Naive B cell (primary cell): ENCODE results near the gene LUZP2. TPM values are rescaled to one million over a fixed set of nuclear protein-coding genes. Genes with fewer than 3 reads are reported as not detected.
A peak's percentile ranks its signal among the peaks of the same experiment; 100 is the strongest.

Experiments used
- ATAC-seq, 2 donors: fragments of 150-1000 bp; cut with Tn5 transposase; 2 replicates each; pipeline ENCODE4 v1.10.0; 2021; ENCODE audit warnings: low read depth in 2 of 2, mild to moderate bottlenecking in 2 of 2, moderate library complexity in 2 of 2
- DNase-seq: peaks from one replicate; pipeline ENCODE4 v3.0.0; 2022
- H3K27ac Mint-ChIP-seq, 6 donors: one replicate each; pipeline ENCODE4 v1.8.0; 2020 to 2022; ENCODE audit warnings: mild to moderate bottlenecking in 6 of 6, mixed read lengths in 6 of 6, moderate library complexity in 5 of 6, inconsistent platforms in 2 of 6
- H3K27me3 Mint-ChIP-seq, 3 donors: one replicate each; pipeline ENCODE4 v1.8.0; 2021 to 2022; ENCODE audit warnings: mixed read lengths in 3 of 3, mild to moderate bottlenecking in 1 of 3
- H3K36me3 Mint-ChIP-seq, 2 donors: one replicate each; pipeline ENCODE4 v1.8.0; 2020 to 2022; ENCODE audit warnings: mixed read lengths in 2 of 2, inconsistent platforms in 1 of 2, mild to moderate bottlenecking in 1 of 2
- H3K4me1 Mint-ChIP-seq, 3 donors: one replicate each; pipeline ENCODE4 v1.8.0; 2020 to 2022; ENCODE audit warnings: mixed read lengths in 3 of 3, inconsistent platforms in 1 of 3, mild to moderate bottlenecking in 1 of 3, moderate library complexity in 1 of 3
- H3K4me3 Mint-ChIP-seq, 8 donors: one replicate each; pipeline ENCODE4 v1.8.0; 2020 to 2022; ENCODE audit warnings: mild to moderate bottlenecking in 8 of 8, mixed read lengths in 8 of 8, moderate library complexity in 8 of 8, inconsistent platforms in 2 of 8
- H3K9me3 Mint-ChIP-seq, 7 donors: one replicate each; pipeline ENCODE4 v1.8.0; 2020 to 2022; ENCODE audit warnings: mixed read lengths in 7 of 7, mild to moderate bottlenecking in 5 of 7, inconsistent platforms in 2 of 7, moderate library complexity in 1 of 7
- polyA plus RNA-seq, 6 donors: library from polyadenylated mRNA; unstranded; fragments of 300-500 nt; fragmentation: Illumina TruSeq; gene quantifications; one replicate each; pipeline ENCODE4 v1.2.3, GENCODE V29; 2021; ENCODE audit warnings: low read depth in 6 of 6

The LUZP2 gene
- polyA plus RNA-seq, 6 donors from 2014 or later: not detected

DNA sequence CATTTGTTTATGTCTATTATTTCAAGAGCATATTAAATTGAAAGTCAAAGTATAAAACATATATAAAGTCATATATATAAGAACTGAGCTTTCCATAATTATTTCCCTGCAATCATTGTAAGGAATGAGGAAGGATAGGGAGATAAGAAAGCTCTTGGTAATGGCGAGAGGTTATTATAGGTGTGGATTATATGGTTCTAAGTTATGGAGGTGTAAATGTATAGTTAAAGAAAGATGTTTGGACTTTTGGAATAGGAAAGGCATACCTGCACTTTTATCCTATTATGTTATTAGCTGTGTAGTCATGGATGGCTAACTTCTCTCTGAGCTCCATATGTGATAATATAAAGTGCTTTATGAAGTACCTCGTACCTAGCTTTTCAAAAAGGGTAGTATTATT, 127.6 kb downstream of the LUZP2 start:
- Mint-ChIP-seq H3K4me1 (no peaks in the 10 kb centered on the region), H3K27me3 (no peaks in the 10 kb centered on the region), H3K36me3 (no peaks in the 10 kb centered on the region), H3K4me3 (no peak overlapping the region), H3K9me3 (no peaks in the 10 kb centered on the region), H3K27ac (no peak overlapping the region)
- ATAC-seq (no peak), DNase-seq (no peak)

DNA sequence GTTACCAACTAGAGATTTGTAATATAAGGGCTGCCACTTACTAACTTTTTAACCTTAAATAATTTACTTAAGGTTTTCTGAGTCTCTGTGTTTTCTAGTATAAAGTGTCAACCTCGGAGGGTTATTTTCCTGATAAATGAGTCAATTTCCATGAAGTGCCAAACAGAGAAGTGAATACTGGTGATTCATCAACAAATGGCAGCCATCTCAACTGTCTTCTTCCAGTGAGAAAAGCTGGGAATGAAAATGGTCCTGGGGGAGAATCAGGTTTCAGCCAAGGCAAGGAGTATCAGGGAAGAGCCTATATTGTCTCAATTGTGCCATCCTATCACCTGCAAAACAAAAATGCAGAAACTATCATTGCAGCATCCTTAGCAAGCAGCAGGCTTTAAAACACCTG, 129.1 kb downstream of the LUZP2 start:
- H3K9me3 Mint-ChIP-seq: no peaks in the 10 kb centered on the region
- no peaks in the 10 kb centered on the region for H3K4me1 Mint-ChIP-seq
- H3K4me3 Mint-ChIP-seq: no peak overlapping the region
- H3K36me3 Mint-ChIP-seq: no peaks in the 10 kb centered on the region
- H3K27ac Mint-ChIP-seq: no peak overlapping the region
- DNase-seq: no peak
- no peaks in the 10 kb centered on the region for H3K27me3 Mint-ChIP-seq
- no peak for ATAC-seq

DNA sequence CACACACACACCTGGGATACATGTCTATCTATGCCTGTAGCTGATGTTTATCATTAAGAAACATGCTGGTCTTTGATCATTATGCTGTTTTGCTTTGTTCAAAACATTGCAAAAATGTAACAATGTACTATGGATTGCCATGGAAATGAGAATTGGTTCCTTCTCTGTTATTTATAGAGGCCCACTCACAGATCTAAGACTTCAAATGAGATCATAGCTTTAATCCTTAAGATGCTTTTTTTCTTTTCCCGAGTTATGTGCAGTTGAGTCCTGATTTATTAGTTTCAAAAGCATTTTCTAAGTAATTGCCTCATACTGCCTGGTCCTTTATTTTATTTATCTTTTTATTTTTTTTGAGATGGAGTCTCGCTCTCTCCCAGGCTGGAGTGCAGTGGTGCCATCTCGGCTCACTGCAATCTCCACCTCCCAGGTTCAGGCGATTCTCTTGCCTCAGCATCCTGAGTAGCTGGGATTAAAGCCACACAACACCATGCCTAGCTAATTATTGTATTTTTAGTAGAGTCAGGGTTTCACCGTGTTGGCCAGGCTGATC, 131.4 kb downstream of the LUZP2 start:
- peak overlapping the region in 1 of 6 donors; percentile 2 for H3K27ac Mint-ChIP-seq
- no peaks in the 10 kb centered on the region for H3K27me3 Mint-ChIP-seq
- no peaks in the 10 kb centered on the region for H3K9me3 Mint-ChIP-seq
- no peak overlapping the region for H3K4me3 Mint-ChIP-seq
- H3K4me1 Mint-ChIP-seq: no peaks in the 10 kb centered on the region
- ATAC-seq: no peak
- DNase-seq: no peak
- no peaks in the 10 kb centered on the region for H3K36me3 Mint-ChIP-seq

DNA sequence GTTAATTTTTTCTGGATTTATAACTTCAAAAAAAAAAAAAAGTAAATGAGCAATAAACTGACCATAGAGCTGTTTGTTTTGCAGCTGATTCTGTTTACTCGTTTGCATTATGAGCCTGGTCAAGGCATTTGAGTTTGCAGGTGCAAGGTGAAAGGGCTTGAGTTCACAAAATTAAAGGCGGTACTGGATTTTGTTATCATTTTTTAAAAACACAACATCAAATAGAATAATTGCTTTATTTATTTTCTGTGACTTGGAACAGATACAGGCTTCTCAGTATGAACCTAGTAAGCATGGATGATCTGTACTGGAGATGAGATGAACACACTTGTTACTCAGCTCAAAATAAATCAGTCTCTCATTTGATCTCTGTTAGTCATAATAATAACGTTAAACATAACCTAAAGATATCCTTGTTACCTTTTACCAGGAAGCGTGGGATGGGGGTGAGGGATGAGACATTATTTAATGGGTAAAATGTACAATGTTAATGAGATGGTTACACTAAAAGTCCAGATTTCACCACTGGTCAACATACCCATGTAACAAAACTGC, 137.8 kb downstream of the LUZP2 start:
- DNase-seq (no peak), ATAC-seq (no peak)
- Mint-ChIP-seq H3K4me3 (no peak overlapping the region), H3K4me1 (no peaks in the 10 kb centered on the region), H3K27me3 (no peaks in the 10 kb centered on the region), H3K36me3 (no peaks in the 10 kb centered on the region), H3K9me3 (peaks cover 0 to 3% (median 0%) of the 10 kb centered on the region in 7 donors), H3K27ac (no peak overlapping the region)

DNA sequence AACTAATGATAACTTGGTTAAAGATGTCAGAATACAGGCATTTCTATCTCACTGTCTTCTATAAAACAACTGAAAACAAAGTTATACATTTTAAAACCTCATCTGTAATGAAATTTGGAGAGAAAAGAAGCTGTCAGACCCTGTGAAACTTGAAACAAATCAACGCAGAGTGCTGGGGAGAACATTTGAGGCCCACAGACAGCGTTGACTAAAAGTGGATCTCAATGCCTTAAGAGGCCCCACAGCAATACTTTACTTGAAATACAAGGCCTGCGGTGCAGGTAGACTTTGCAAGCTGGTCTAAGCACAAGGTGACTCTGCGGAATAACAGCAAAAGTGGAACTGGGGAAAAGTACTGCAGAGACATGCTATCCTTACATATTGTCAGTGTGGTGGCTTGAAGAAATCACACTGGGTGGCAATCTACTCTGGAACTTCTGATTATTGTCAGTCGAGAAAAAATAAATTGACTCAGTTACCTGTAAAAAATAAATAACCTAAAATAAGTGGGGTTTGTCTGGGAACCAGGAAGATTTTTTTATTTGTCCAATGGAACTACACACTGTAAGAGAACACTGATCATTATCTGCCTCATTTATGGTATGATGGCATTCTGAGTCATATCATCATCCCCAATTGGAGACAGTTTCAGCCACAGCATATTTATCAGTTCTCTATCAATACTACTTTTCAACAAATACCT, 138.9 kb downstream of the LUZP2 start:
- Mint-ChIP-seq H3K9me3 (peaks cover 0 to 3% (median 0%) of the 10 kb centered on the region in 7 donors), H3K27ac (no peak overlapping the region), H3K36me3 (no peaks in the 10 kb centered on the region), H3K4me1 (no peaks in the 10 kb centered on the region), H3K27me3 (no peaks in the 10 kb centered on the region), H3K4me3 (no peak overlapping the region)
- ATAC-seq (no peak), DNase-seq (no peak)

DNA sequence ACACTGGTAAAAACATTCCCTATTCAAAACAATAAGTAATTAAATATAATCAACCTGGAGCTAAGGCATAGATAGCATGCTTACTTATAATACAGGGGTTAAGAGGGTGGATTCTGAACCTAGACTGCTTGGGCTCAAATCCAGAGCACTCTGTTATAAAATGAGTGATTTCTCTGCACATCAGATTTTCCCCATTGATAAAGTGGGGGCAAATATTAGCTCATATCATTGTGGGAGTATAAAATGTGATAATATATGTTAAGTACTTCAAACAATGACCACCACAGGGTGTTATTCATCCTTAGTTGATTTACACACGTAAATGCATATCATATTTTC, 139.4 kb downstream of the LUZP2 start:
- Mint-ChIP-seq H3K36me3 (no peaks in the 10 kb centered on the region), H3K27me3 (no peaks in the 10 kb centered on the region), H3K27ac (no peak overlapping the region), H3K9me3 (peaks cover 0 to 3% (median 0%) of the 10 kb centered on the region in 7 donors), H3K4me1 (no peaks in the 10 kb centered on the region), H3K4me3 (no peak overlapping the region)
- no peak for DNase-seq
- no peak for ATAC-seq

DNA sequence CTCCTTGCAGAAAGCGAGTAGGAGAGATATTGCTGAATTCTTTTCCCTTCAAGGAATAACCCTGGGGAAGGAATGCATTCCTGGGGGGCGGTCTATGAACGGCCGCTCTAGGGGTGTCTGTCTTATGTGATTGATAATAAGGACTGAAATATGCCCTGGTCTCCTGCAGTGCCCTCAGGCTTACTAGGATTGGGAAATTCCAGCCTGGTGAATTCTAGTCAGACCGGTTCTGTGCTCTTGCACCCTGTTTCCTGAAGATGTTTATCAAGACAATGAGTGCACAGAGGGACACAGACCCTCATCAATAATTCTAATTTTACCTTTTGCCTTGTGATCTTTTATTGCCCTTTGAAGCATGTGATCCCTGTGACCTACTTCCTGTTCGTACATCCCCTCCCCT, 140.7 kb downstream of the LUZP2 start:
- H3K4me3 Mint-ChIP-seq: no peak overlapping the region
- H3K4me1 Mint-ChIP-seq: no peaks in the 10 kb centered on the region
- H3K27me3 Mint-ChIP-seq: no peaks in the 10 kb centered on the region
- H3K36me3 Mint-ChIP-seq: no peaks in the 10 kb centered on the region
- no peak overlapping the region for H3K27ac Mint-ChIP-seq
- no peak for DNase-seq
- ATAC-seq: no peak
- peaks cover 0 to 3% (median 0%) of the 10 kb centered on the region in 7 donors for H3K9me3 Mint-ChIP-seq

DNA sequence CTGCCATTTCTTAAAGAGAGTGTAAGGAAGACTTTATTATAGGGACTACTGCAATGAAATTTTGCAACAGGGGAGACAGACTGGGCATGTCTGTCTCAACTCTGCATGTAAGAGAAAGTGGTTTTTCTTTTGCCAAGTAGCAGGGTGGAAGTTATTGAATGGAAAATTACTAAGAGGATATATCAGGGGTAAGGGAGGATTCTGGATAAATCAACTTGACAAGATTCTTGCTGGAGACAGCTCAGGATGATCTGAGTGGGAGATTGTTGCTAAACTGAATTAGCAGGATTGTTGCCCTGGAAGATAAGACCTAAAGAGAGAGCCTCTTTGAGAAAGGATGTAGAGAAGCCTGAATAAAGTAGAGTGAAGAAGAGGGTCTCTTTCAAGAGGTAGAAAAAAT, 145.8 kb downstream of the LUZP2 start:
- no peak overlapping the region for H3K4me3 Mint-ChIP-seq
- ATAC-seq: no peak
- peaks cover 0 to 6% (median 0%) of the 10 kb centered on the region in 7 donors for H3K9me3 Mint-ChIP-seq
- H3K27me3 Mint-ChIP-seq: no peaks in the 10 kb centered on the region
- no peak overlapping the region for H3K27ac Mint-ChIP-seq
- DNase-seq: no peak
- no peaks in the 10 kb centered on the region for H3K4me1 Mint-ChIP-seq
- no peaks in the 10 kb centered on the region for H3K36me3 Mint-ChIP-seq

DNA sequence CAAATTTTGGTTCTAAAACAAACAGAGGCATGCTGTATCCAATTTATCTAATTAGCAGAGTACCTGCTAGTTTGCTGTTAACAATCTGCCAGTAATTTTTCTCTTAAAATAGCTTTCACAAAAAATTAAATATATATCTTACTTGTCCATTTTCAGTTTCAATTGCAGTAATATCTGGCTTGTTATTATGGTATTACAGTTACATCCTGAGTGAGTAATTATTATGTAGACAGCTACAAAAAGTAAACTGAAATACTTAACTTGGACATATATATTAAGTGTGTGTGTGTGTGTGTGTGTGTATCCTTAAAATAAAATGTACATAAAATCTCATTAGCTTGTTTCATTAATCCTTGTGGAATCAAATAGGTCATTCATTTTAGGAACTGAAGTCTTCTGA, 148.7 kb downstream of the LUZP2 start:
- H3K27me3 Mint-ChIP-seq: no peaks in the 10 kb centered on the region
- no peak for ATAC-seq

DNA sequence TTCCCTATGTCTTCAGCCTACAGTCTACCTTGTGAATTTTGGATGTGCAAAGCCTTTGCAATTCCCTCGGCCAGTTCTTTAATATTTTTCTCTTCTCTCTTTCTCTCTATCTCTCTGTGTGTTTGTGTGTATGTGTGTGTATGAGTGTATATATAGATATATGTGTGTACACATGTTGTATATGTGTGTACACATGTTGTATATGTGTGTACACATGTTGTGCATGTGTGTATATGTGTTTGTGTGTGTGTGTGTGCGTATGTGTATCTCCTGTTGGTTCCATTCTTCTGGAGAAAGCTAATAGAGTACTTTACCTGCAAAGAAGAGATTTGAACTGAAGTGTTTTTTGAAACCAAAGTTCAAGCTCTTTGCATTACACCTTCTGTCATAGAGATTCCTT, 155.0 kb downstream of the LUZP2 start:
- Mint-ChIP-seq H3K36me3 (no peaks in the 10 kb centered on the region), H3K27me3 (no peaks in the 10 kb centered on the region), H3K4me3 (no peak overlapping the region), H3K27ac (peak overlapping the region in 1 of 6 donors; percentile 0), H3K9me3 (no peaks in the 10 kb centered on the region), H3K4me1 (no peaks in the 10 kb centered on the region)
- no peak for DNase-seq
- ATAC-seq: no peak

More for the DNA sequence above, 148.7 kb downstream of the LUZP2 start:
- H3K36me3 Mint-ChIP-seq: no peaks in the 10 kb centered on the region
- H3K27ac Mint-ChIP-seq: no peak overlapping the region
- no peak for DNase-seq
- H3K4me3 Mint-ChIP-seq: no peak overlapping the region
- H3K4me1 Mint-ChIP-seq: no peaks in the 10 kb centered on the region
- peaks cover 0 to 4% (median 0%) of the 10 kb centered on the region in 7 donors for H3K9me3 Mint-ChIP-seq

DNA sequence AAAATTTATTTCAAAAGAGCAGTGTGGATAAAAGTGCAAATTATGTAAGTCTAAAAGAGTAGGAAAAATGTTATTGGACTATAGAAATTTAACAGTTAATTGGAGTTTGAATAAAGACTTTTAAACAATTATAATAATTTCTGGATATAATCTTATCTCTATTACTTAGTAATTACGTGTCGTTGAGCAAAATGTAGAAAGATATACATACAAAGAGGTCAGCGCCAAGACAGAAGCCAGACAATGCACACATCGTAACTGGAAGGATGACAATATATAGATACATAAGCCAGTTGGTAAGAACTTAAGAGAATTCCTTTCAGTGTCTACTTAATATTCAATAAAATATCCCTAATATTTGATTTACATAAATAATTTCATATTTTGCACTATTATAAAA, 157.0 kb downstream of the LUZP2 start:
- H3K27me3 Mint-ChIP-seq: no peaks in the 10 kb centered on the region
- ATAC-seq: no peak
- H3K9me3 Mint-ChIP-seq: no peaks in the 10 kb centered on the region
- H3K4me1 Mint-ChIP-seq: no peaks in the 10 kb centered on the region
- H3K27ac Mint-ChIP-seq: no peak overlapping the region
- no peak for DNase-seq
- no peak overlapping the region for H3K4me3 Mint-ChIP-seq
- no peaks in the 10 kb centered on the region for H3K36me3 Mint-ChIP-seq

DNA sequence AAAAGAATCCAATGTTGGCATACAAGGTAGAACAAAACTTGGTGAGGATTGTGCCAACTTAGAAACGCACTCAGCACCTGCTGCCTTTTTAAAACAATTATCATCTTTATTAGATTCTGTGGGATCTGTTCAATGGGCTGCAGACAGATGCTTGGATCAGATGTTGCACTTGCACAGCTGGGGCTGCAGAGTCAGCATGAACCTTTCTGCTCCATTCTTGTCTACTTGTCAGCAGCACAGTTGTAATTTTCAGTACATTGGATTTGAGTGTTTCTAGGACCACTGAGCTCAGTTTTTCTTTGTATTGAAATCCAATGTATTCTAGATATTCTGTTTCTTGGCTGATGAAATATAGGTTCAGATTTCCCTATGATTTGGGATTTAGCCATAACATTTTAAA, 164.5 kb downstream of the LUZP2 start:
- ATAC-seq (no peak), DNase-seq (no peak)
- Mint-ChIP-seq H3K4me3 (no peak overlapping the region), H3K9me3 (peaks cover 0 to 16% (median 2%) of the 10 kb centered on the region in 7 donors), H3K36me3 (no peaks in the 10 kb centered on the region), H3K27ac (no peak overlapping the region), H3K4me1 (no peaks in the 10 kb centered on the region), H3K27me3 (peaks cover 0 to 13% (median 0%) of the 10 kb centered on the region in 3 donors)

DNA sequence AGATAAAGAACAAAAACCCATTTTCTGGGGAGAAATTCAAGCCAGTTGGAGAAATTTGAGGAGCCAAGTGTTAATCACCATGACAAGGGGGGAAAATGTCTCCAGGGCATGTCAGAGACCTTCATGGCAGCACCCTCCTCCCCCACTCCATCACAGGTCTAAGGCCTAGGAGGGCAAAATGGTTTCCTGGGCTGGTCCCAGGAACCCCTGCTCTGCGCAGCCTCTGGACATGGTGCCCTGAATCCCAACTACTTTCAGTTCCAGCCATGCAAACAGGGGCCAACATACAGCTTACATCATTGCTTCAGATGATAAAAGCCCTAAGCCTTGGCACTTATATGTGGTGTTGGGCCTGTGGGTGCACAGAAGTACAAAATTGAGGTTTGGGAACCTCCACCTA, 167.5 kb downstream of the LUZP2 start:
- Mint-ChIP-seq H3K9me3 (peaks cover 0 to 16% (median 2%) of the 10 kb centered on the region in 7 donors), H3K4me1 (no peaks in the 10 kb centered on the region), H3K36me3 (no peaks in the 10 kb centered on the region), H3K4me3 (no peak overlapping the region), H3K27me3 (peaks cover 0 to 13% (median 0%) of the 10 kb centered on the region in 3 donors), H3K27ac (no peak overlapping the region)
- DNase-seq (no peak), ATAC-seq (no peak)

DNA sequence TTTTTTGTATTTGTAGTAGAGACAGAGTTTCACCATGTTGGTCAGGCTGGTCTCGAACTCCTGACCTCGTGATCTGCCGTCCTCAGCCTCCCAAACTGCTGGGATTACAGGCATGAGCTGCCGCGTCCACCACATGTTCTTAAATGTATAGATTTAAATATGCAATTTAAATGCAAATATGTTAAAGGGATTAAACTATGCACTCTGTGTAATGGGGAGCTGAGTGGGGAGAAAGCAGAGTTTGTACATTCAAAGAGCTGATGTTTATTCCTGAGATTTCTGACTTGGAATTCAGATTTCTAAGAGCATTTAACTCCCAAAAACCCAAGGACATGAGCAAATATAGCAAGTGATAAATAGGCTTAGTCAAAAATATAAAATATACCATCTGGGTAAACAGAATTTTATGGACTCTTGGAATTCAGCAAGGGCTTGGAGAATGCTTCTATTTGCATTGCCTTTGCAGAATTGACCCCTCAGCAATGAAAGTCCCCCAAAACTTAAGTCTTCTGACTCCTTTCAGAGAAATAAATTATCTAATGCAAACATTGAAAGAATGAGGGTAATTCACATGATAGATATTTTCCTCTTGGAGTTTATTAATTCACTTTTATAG, 170.6 kb downstream of the LUZP2 start:
- Mint-ChIP-seq H3K36me3 (no peaks in the 10 kb centered on the region), H3K27ac (no peak overlapping the region), H3K27me3 (peaks cover 0 to 13% (median 0%) of the 10 kb centered on the region in 3 donors), H3K4me3 (no peak overlapping the region), H3K4me1 (no peaks in the 10 kb centered on the region), H3K9me3 (peaks cover 0 to 16% (median 2%) of the 10 kb centered on the region in 7 donors)
- ATAC-seq (no peak), DNase-seq (no peak)
